ENCODE data around the gene TNS2. TPM values are rescaled to one million over a fixed set of nuclear protein-coding genes. Genes with fewer than 3 reads are reported as not detected.

TNS2 gene
- total and polyA plus RNA-seq, 9 of the 15 experiments (the other 6 are each of a cell fraction or from before 2014, with no cell fraction given), result 0.28 to 3.1 (median 1.2) TPM; not detected in 1

- TF ChIP-seq MYC (IDR thresholded peaks at IDR 0.05; ENCODE audit: low read depth, low read length) (peak; percentile 82), MYC (CRISPR knock-in tag; IDR thresholded peaks at IDR 0.05; ENCODE audit: borderline replicate concordance, low read depth) (no peak), STAT6 (CRISPR knock-in tag; IDR thresholded peaks at IDR 0.05) (no peak), MAFG (tag; conservative IDR thresholded peaks at IDR 0.05) (no peak), ZNF217 (CRISPR knock-in tag; IDR thresholded peaks at IDR 0.05) (no peak), RBFOX2 (IDR thresholded peaks at IDR 0.05; ENCODE audit: low read depth, low read length) (peak; percentile 64), SP2 (IDR thresholded peaks at IDR 0.05; ENCODE audit: extremely low read depth, low read depth, low read length, poor library complexity, severe bottlenecking) (no peak), PURB (CRISPR knock-in tag; IDR thresholded peaks at IDR 0.05; ENCODE audit: low read depth) (no peak), MCM5 (IDR thresholded peaks at IDR 0.05; ENCODE audit: low read depth) (no peak), NCOR1 (IDR thresholded peaks at IDR 0.05) (no peak), ZNF253 (CRISPR knock-in tag; conservative IDR thresholded peaks at IDR 0.05) (no peak), ZNF444 (CRISPR knock-in tag; IDR thresholded peaks at IDR 0.05) (no peak), ARID3B (CRISPR knock-in tag; IDR thresholded peaks at IDR 0.05; ENCODE audit: borderline replicate concordance) (no peak), ZKSCAN1 (IDR thresholded peaks at IDR 0.05; ENCODE audit: low read depth, low read length) (no peak), MTA1 (IDR thresholded peaks at IDR 0.05; ENCODE audit: borderline replicate concordance) (no peak), ZNF699 (CRISPR knock-in tag; IDR thresholded peaks at IDR 0.05; ENCODE audit: insufficient replicate concordance) (no peak), ZNF354B (CRISPR knock-in tag; IDR thresholded peaks at IDR 0.05) (no peak), XRCC3 (IDR thresholded peaks at IDR 0.05) (no peak), CBX5 (IDR thresholded peaks at IDR 0.05; ENCODE audit: borderline replicate concordance, low read depth) (no peak), YBX1 (IDR thresholded peaks at IDR 0.05) (no peak), POLR2AphosphoS2 (IDR thresholded peaks at IDR 0.05; ENCODE audit: low read length) (no peak)
- TF ChIP-seq, protein P1, sequence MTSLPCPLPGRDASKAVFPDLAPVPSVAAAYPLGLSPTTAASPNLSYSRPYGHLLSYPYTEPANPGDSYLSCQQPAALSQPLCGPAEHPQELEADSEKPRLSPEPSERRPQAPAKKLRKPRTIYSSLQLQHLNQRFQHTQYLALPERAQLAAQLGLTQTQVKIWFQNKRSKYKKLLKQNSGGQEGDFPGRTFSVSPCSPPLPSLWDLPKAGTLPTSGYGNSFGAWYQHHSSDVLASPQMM (CRISPR knock-in tag; IDR thresholded peaks at IDR 0.05), result no peak
- TF ChIP-seq, protein P2, sequence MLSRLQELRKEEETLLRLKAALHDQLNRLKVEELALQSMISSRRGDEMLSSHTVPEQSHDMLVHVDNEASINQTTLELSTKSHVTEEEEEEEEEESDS (CRISPR knock-in tag; IDR thresholded peaks at IDR 0.05), result no peak
- TF ChIP-seq, protein P3, sequence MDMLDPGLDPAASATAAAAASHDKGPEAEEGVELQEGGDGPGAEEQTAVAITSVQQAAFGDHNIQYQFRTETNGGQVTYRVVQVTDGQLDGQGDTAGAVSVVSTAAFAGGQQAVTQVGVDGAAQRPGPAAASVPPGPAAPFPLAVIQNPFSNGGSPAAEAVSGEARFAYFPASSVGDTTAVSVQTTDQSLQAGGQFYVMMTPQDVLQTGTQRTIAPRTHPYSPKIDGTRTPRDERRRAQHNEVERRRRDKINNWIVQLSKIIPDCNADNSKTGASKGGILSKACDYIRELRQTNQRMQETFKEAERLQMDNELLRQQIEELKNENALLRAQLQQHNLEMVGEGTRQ (CRISPR knock-in tag; IDR thresholded peaks at IDR 0.05), result no peak
- TF ChIP-seq, protein P4, sequence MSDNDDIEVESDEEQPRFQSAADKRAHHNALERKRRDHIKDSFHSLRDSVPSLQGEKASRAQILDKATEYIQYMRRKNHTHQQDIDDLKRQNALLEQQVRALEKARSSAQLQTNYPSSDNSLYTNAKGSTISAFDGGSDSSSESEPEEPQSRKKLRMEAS (CRISPR knock-in tag; IDR thresholded peaks at IDR 0.05), result peak; percentile 73
Observed at GRCh38 chr12:53054112-53054878, 4.4 kb downstream of the TNS2 start (continued).
